ENCODE data around the gene FKBP3.
"Not testable (repeated sequence)": the region's sequence is repeated elsewhere in the genome, so short reads cannot be mapped to it uniquely, and the experiment has no call there.

FKBP3 gene

DNA sequence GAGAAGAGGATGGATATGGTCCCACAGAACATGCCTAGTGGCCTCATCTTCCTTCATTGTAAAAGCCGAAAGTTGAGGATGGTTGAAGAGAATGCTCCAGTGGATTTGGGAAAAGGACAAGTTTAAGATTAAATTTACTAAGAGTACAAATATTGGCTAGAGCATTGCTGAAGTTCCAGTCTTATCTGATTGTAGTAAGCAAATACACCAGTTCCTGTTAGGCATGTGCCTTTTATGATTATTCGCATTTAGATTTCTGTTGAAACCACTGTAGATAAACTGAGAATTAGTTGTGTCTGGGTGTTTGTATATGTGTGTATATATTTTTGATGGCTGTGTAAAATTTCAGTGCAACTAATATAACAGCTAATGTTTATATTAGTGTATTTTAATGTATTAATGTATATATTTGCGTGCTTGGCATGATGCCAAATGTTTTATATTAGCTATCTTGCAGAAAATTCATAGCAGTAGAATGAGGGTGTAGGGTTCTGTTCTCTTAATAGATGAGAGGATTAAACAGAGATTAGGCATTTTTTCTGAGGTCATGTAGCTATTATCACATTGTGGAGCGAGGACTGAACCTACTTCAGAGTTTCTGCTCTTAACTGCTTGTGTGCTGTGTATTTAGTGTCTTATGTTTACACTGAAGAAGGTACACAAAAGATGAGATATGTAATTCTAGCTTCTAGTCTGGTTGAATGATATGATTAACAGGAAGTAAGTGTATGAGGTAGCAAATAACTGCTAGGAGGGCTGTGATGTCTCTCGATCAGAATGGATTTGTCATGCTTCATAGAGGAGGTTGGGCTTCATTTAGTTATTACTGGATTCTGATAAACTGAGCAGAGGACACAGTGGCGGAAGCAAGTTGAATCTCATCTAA, 21.1 kb downstream of the FKBP3 start:
- no peak for DNase-seq (ENCODE audit: low spot score)

DNA sequence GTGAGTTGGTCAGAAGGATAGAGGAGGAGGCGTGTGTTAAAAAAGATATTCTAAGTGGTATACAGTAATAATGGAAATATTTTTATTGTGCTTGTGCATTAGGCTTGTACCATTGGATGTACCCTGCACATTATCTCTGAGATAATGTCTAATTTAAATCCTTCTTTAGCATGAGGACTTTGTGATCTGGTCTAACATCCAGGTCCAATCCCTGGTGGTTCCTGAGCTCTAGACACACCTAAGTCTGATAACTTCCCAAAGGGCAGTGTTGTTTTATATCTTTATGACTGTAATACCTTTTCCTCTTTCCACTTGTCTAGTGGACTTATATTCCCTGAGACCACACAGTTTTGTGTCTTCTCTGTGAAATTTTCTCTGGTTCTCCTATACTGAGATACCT, 29.7 kb downstream of the FKBP3 start:
- DNase-seq (ENCODE audit: low spot score), result no peak

DNA sequence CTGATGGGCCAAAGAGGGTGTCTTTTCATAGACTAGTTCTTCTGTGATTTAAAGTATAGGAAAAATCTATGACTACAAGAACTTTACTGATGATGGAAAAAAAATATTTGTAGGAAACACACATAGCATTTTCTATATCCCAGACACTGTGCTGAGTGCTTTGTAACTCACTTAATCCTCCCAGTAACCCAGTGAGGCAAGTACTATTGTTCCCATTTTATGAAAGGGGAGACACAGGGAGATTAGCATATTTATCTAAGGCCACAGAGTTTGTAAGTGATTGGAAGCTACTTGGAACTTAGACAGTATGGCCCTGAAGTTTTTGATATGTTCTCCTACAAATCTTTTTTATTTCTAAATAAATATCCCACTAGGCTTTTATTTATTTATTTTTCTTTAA, 30.5 kb downstream of the FKBP3 start:
- no peak for DNase-seq (ENCODE audit: low spot score)

DNA sequence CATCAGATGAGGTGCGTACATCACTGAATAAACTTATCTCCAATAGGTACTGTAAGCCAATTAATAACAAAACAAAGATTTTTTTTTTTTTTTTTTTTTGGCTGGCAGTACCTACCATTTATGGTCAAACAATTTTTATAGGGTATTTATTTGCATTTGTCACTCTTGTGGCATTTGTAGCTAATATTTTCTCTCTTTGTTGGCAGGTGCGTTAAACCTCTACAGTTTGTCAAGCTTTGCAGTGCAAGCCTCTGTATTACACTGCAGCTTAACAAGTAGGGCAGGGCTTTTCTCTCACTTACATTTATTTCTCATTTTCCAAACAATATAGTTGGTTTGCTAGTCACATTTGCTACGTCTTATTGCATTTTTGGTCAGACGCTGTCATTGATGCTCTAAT, 38.1 kb downstream of the FKBP3 start:
- no peak for DNase-seq (ENCODE audit: low spot score)

DNA sequence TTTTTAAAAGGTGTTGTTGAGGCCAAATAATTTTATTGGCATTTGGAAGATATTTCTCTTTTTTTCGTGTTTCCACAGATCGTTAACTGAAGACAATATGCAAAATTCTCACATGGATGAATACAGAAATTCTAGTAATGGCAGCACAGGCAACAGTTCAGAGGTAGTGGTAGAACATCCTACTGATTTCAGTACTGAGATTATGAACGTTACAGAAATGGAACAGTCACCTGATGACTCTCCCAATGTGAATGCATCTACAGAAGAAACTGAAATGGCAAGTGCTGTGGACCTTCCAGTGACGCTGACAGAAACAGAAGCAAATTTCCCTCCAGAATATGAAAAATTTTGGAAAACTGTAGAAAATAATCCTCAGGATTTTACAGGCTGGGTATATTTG, 39.1 kb downstream of the FKBP3 start:
- DNase-seq (ENCODE audit: low spot score), result no peak

DNA sequence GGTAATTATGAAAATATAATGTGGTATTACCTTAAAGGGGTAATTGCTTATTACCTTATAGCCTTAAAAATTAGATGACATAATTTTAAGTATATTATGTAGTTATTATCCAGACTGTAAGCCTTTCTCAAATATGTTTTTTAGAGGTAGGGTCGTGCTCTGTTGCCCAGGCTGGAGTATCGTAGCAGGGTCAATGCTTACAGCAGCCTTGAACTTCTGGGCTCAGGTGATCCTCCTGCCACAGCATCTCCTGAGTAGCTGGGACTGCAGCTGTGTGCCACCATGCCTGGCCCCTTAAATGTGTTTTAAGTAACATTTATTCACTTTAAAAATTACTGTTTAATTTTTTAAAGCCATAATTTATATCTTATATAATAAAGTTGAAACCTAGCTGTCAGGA, 40.0 kb downstream of the FKBP3 start:
- DNase-seq (ENCODE audit: low spot score), result no peak

DNA sequence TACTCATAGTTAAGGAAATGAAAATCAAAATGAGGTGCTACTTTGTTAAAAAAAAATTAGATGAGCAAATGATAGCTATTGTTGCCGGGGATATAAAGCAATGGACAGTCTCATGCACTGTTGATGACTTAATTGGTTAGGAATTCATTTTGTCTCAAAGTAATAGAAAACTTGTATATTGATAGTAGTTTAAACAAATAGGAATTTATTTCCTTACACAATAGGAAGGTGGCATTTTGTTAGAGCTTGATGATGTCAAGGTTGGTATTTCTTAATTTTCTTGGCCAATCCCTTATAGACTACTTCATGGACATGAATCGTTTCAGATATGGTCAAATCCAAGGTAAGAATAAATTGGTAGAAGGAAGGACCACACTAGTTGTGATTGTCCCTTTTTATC, 42.6 kb downstream of the FKBP3 start:
- DNase-seq (ENCODE audit: low spot score), result no peak

DNA sequence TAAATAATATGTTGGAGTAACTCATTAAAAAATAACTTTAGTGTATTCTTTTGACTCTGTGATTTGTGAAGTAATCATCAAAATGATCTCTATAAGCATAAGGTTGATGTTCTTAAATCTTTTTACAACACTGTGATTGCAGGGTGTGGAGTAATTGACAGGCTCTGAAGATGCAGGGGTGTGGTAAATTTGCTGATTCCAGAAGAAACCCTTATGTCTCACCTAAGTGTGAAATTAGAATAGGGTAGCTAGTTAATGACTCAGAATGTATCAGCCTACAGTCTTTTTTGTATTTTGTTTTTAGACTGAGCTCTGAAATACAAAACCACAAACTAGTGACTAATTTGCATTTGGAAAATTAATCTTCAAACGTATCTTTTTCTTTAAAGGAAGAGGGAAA, 44.5 kb downstream of the FKBP3 start:
- no peak for DNase-seq (ENCODE audit: low spot score)

DNA sequence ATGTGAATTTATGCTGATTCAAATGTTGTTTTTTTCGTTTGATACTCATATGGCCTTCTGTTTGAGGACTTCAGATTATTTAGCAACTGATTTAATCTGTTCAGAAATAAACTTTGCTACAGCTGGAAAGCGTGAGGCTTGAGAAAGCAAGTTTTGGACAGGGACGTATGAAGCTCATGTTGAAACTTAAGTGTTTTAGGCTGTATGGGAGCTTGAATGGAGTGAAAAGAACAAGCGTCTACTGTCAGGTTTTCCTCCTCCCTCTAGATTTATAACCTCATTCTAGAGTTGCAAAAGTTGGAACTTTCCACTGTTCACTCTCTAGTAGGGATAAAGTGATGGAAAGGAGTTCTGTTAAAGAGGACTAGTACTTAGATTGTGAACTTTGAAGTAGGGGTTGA, 49.3 kb downstream of the FKBP3 start:
- DNase-seq (ENCODE audit: low spot score), result no peak

DNA sequence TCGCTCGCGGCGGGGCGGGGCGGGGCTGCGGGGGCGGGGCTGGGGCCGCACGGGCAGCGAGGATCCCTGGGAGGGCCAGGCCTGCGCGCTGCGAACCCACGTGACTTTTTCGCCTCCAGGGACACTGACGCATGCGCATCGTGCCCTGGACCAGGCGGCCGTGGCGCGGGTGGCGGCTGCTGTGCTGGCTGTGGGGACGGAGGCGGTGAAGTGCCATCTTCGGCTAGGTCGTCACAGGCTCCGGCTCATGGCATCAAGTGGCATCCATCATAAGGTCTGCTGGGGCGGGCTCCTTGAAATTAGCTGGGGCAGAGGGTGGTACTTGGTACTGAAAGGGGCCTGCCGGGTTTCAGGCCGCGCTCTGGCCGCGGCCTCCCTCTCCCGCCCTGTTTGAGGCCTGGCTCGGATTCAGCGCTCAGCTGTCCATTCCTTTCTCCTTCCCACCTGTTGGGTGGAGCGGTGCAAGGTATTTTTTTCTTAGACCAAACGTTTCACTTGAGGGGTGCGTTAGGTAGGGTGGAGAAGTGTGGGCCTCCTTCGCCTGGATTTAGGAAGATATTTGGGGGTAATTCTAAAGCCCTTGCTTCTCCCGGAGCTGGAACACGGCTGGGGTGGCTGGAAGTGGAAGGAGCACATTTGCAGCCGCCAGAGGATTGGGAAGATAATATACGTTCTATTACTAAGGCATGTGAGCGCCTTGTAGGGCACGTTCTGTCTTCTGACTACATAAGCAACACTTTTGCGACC, 50.1 kb downstream of the FKBP3 start, which contains the start of gene PRPF39:
TSS of gene PRPF39 (plus strand) at position 141 of the 747 bp plus-strand sequence. CDS start 11,124 bp downstream, outside the sequence.
- peak; percentile 93 for DNase-seq (ENCODE audit: low spot score)

DNA sequence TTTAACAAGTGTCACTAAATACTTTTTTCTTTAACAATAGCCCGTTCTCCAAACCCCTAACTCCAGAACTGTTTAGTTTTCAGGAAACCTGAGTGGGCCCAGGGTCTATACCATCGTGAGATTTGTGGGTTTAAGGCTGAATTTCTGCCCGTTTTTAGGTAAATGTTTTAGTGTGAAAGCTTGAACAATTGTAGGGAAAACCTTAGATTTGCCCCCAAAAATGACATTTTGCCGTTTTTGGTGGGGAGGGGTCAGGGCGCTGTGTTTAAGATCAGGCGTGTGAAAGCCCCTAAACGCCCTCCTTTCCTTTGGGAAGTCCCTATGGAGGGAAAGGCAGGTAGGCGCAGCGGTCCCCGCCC, 50.7 kb downstream of the FKBP3 start:
- no peak for DNase-seq (ENCODE audit: low spot score)

DNA sequence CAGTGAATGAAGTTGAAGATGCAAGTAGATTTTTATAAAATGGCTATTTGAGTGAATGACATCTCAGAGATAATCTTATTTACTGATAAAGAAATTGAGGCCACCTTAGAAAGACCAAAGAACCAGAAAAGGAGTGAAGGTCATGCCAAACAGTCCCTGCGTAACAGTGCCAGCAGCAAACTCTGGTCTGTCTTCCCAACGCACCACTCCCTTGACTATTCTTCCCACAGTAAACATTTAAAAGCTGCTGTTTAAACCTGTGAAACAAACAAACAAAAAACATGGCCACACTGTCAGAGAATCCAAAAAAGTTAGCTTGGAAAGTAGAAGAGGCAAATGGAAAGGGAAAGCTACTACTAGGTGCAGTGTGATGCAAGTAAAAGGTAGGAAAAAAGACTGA, 51.9 kb downstream of the FKBP3 start:
- DNase-seq (ENCODE audit: low spot score), result no peak

DNA sequence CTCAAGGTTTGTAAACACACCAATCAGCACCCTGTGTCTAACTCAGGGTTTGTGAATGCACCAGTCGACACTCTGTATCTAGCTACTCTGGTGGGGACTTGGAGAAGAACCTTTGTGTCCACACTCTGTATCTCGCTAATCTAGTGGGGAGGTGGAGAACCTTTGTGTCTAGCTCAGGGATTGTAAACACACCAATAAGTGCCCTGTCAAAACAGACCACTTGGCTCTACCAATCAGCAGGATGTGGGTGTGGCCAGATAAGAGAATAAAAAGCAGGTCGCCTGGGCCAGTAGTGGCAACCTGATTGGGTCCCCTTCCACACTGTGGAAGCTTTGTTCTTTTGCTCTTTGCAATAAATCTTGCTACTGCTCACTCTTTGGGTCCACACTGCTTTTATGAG, 53.2 kb downstream of the FKBP3 start:
- not testable (repeated sequence) for DNase-seq (ENCODE audit: low spot score)

DNA sequence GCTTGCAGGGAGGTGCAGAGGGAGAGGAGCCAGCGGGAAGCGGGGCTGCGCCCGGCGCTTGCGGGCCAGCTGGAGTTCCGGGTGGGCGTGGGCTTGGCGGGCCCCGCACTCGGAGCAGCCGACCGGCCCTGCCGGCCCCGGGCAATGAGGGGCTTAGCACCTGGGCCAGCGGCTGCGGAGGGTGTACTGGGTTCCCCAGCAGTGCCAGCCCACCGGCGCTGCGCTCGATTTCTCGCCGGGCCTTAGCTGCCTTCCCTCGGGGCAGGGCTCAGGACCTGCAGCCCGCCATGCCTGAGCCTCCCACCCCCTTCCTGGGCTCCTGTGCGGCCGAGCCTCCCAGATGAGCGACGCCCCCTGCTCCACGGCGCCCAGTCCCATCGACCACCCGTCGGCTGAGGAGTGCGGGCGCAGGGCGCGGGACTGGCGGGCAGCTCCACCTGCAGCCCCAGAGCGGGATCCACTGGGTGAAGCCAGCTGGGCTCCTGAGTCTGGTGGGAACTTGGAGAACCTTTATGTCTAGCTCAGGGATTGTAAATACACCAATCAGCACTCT, 53.8 kb downstream of the FKBP3 start:
- not testable (repeated sequence) for DNase-seq (ENCODE audit: low spot score)

DNA sequence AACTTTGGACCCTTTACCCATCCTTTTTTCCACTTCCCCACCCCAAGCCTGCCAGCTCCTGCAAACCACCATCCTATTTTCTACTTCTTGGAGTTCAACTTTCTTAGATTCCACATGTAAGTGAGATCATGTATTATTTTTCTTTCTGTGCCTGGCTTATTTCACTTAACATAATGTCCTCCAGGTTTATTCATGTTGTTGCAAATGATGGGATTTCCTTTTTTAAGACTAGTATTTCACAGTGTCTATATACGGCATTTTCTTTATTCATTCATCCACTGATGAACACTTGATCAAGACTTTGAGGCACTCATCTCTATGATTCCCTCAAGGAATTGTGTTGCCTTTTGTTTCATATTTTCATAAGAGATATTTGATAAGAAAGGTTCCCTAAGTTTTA, 56.0 kb downstream of the FKBP3 start:
- DNase-seq (ENCODE audit: low spot score), result no peak

DNA sequence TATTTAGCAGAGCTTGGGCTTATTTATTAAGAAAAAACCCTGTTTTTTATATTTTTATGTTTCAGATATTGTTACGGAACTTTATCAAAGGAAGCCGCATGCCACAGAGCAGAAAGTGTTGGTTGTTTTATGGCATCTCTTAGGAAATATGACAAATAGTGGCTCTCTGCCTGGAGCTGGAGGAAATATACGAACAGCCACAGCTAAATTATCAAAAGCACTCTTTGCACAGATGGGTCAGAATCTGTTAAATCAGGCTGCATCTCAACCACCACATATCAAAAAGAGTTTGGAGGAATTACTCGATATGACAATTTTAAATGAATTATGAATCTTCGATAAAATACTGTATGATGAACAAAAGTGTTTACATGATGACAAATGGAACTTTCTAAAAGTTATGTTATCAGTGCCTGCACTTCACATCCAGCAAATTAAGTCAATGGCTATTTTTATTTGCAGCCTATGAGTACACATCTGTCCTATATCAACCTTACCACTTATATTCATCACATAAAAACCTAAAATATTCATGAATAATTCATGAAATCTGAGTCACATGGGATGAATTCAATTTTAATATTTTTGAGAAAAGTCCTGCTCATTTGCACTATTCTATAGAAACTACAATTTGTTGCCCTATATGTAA, 60.9 kb downstream of the FKBP3 start:
- no peak for DNase-seq (ENCODE audit: low spot score)

DNA sequence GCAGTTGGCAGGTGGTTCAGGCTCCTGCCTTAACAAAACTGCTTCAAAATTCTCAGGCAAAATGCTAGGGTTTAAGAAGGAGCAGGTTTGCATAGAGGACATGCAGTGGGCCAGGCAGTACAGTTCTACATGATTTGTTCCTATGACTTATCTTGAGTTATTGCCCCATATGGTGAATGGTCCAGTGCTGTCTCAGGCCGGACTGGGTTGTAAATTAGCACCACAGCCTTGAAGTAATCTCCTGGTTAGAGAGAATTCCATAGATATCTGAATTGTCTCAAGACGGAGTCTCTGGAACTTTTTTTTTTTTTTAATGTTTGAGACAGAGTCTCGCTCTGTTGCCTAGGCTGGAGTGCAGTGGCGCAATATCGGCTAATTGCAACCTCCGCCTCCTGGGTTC, 62.2 kb downstream of the FKBP3 start:
- DNase-seq (ENCODE audit: low spot score), result no peak

DNA sequence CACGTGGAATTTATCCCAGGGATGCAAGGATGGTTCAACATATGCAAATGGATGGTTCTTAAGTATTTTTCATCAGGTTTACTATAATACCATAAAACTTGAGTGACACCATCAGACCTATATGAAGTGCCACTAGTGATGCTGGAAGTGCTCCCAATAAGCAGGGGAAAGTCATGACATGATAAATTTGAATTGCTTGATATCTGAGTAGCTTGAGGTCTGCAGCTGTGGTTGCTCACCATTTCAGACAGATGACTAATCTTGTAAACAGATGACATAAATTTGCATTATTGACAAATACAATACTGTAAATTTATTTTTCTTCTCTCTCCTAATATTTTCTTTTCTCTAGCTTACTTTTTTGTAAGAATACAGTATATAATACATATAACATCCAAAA, 64.1 kb downstream of the FKBP3 start:
- DNase-seq (ENCODE audit: low spot score), result no peak

DNA sequence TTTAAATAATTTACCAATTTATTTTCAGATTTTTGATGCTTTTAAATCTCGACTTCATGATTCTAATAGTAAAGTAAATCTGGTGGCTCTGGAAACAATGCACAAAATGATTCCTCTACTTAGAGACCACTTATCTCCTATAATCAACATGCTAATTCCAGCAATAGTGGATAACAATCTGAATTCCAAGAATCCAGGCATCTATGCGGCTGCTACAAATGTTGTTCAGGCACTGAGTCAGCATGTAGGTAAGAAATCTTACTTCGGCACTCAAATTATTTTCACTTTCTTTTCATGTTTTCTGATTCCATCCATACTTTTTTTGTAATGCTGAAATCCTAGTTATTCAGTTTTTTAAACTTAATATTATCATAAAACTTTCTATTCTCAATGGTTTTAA, 65.9 kb downstream of the FKBP3 start:
- DNase-seq (ENCODE audit: low spot score), result no peak

DNA sequence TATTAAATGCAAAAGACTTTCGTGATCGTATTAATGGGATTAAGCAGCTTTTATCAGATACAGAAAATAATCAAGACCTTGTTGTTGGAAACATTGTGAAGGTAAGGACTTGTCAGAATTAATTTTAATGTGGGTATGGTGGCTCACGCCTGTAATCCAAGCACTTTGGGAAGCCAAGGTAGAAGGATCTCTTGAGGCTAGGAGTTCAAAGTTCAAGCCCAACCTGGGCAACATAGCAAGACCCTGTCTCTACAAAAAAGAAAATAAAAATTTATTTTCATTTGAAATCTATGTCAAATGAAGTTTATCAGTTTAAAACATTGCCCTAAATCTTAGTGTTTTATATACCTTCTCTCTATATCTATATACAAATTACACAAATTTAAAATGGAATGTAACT, 67.6 kb downstream of the FKBP3 start:
- no peak for DNase-seq (ENCODE audit: low spot score)

DNA sequence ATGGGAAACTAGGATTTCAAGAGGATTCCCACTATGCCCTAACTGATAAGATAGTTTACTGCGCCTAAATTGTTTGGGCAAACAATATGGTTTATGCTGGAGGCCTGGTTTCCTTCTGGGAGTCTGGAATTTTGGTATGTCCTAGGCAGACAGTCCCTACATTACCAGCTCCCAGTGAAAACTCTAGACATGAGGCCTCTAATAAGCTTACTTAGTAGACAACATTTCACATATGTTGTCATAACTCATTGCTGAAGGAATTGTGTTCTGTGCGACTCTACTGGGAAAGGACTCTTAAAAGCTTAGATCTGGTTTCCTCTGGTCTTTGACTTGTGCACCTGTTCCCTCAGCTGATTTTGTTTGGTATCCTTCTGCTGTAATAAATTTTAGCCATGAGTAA, 68.3 kb downstream of the FKBP3 start:
- no peak for DNase-seq (ENCODE audit: low spot score)
